Loucy (cell line): ENCODE data around the gene NRG2.

ENCODE experiments used
- H2AFZ ChIP-seq: fragments of 200-600 bp; sonication (generic); 2 replicates; pipeline ENCODE4 v1.6.0; 2016; ENCODE audit warnings: antibody characterized with exemption, mild to moderate bottlenecking, low read length, moderate library complexity
- H3F3A ChIP-seq: fragments of 200-600 bp; 2 replicates; pipeline ENCODE4 v1.6.0; 2016; ENCODE audit warnings: antibody characterized with exemption, low read depth, mild to moderate bottlenecking
- H3K27me3 ChIP-seq: fragments of 200-600 bp; sonication (generic); 2 replicates; pipeline ENCODE4 v1.6.1; 2014; ENCODE audit warnings: low read length, mild to moderate bottlenecking; ENCODE audit not compliant: insufficient read depth, poor library complexity, severe bottlenecking
- H3K36me3 ChIP-seq: fragments of 200-600 bp; sonication (generic); 2 replicates; pipeline ENCODE4 v1.6.1; 2016; ENCODE audit warnings: low read length; ENCODE audit not compliant: insufficient read depth
- H3K4me1 ChIP-seq: fragments of 200-600 bp; sonication (generic); 2 replicates; pipeline ENCODE4 v1.5.1; 2014; ENCODE audit warnings: low read length, mild to moderate bottlenecking; ENCODE audit not compliant: insufficient read depth, poor library complexity, severe bottlenecking
- H3K4me2 ChIP-seq: fragments of 200-600 bp; sonication (generic); 2 replicates; pipeline ENCODE4 v1.6.0; 2014; ENCODE audit warnings: antibody characterized with exemption, low read length, low read depth, mild to moderate bottlenecking; ENCODE audit not compliant: poor library complexity, severe bottlenecking
- H3K4me3 ChIP-seq: fragments of 200-600 bp; sonication (generic); 2 replicates; pipeline ENCODE4 v1.5.1; 2014; ENCODE audit warnings: low read length, mild to moderate bottlenecking, mixed read lengths; ENCODE audit not compliant: poor library complexity, severe bottlenecking
- H3K79me2 ChIP-seq: fragments of 200-600 bp; sonication (generic); 2 replicates; pipeline ENCODE4 v1.6.1; 2014; ENCODE audit warnings: low read length; ENCODE audit not compliant: insufficient read depth
- H3K9ac ChIP-seq: fragments of 200-600 bp; sonication (generic); 2 replicates; pipeline ENCODE4 v1.6.0; 2014; ENCODE audit warnings: mild to moderate bottlenecking, low read depth, low read length, moderate library complexity; ENCODE audit not compliant: poor library complexity, severe bottlenecking
- H3K9me2 ChIP-seq: fragments of 200-600 bp; sonication (generic); replicated peaks from 2 replicates; pipeline ENCODE4 v1.6.1; 2016; ENCODE audit warnings: low read depth, low read length, mixed read lengths
- H3K9me3 ChIP-seq: fragments of 200-600 bp; sonication (generic); 2 replicates; pipeline ENCODE4 v1.6.1; 2014; ENCODE audit warnings: mild to moderate bottlenecking, antibody characterized with exemption, low read length, low read depth; ENCODE audit not compliant: insufficient read depth
- H4K20me1 ChIP-seq: fragments of 200-600 bp; sonication (generic); 2 replicates; pipeline ENCODE4 v1.6.0; 2014; ENCODE audit warnings: antibody characterized with exemption, low read length, mild to moderate bottlenecking; ENCODE audit not compliant: insufficient read depth, poor library complexity, severe bottlenecking
- EZH2phosphoT487 ChIP-seq: fragments of 200-600 bp; IDR thresholded peaks from 2 replicates; pipeline ENCODE4 v1.6.1; 2018; ENCODE audit warnings: antibody characterized with exemption, mild to moderate bottlenecking, moderate library complexity, borderline replicate concordance
- TF ChIP-seq, protein P1 (sequence below): fragments of 200-600 bp; sonication (generic); conservative IDR thresholded peaks from 2 replicates; pipeline ENCODE4 v1.5.1; 2014; ENCODE audit warnings: mild to moderate bottlenecking, antibody characterized with exemption, low read length

The NRG2 gene

DNA sequence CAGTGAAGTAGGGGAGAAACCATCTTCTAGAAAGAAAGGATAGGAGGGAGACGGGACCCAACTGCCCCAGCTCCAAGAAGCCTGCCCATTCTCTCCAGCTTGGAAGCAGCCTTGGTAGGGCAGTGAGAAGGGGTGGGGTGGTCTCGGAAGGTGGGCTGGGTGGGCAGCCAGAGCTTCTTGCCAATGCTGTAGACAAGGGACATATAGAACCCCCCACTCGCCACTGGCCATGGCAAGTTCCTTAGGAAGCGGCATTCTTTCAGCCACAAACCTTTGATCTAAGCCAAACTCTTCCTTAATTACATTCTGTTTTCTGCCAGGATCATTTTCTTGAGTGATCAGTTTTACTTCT lies 157.3 kb downstream of the NRG2 start:
- no peak for TF ChIP-seq EZH2phosphoT487
- TF ChIP-seq, protein P1, sequence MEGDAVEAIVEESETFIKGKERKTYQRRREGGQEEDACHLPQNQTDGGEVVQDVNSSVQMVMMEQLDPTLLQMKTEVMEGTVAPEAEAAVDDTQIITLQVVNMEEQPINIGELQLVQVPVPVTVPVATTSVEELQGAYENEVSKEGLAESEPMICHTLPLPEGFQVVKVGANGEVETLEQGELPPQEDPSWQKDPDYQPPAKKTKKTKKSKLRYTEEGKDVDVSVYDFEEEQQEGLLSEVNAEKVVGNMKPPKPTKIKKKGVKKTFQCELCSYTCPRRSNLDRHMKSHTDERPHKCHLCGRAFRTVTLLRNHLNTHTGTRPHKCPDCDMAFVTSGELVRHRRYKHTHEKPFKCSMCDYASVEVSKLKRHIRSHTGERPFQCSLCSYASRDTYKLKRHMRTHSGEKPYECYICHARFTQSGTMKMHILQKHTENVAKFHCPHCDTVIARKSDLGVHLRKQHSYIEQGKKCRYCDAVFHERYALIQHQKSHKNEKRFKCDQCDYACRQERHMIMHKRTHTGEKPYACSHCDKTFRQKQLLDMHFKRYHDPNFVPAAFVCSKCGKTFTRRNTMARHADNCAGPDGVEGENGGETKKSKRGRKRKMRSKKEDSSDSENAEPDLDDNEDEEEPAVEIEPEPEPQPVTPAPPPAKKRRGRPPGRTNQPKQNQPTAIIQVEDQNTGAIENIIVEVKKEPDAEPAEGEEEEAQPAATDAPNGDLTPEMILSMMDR = no peak
- H3K4me3 ChIP-seq = no peak overlapping the region
- no peak overlapping the region for H2AFZ ChIP-seq
- H3K9me2 ChIP-seq = no peaks in the 10 kb centered on the region
- no peaks in the 10 kb centered on the region for H3K36me3 ChIP-seq
- no peaks in the 10 kb centered on the region for H3F3A ChIP-seq
- H3K4me2 ChIP-seq = no peak overlapping the region
- H3K9ac ChIP-seq = no peak overlapping the region
- H3K4me1 ChIP-seq = no peaks in the 10 kb centered on the region
- H4K20me1 ChIP-seq = no peaks in the 10 kb centered on the region
- no peaks in the 10 kb centered on the region for H3K9me3 ChIP-seq
- no peaks in the 10 kb centered on the region for H3K79me2 ChIP-seq
- no peaks in the 10 kb centered on the region for H3K27me3 ChIP-seq

DNA sequence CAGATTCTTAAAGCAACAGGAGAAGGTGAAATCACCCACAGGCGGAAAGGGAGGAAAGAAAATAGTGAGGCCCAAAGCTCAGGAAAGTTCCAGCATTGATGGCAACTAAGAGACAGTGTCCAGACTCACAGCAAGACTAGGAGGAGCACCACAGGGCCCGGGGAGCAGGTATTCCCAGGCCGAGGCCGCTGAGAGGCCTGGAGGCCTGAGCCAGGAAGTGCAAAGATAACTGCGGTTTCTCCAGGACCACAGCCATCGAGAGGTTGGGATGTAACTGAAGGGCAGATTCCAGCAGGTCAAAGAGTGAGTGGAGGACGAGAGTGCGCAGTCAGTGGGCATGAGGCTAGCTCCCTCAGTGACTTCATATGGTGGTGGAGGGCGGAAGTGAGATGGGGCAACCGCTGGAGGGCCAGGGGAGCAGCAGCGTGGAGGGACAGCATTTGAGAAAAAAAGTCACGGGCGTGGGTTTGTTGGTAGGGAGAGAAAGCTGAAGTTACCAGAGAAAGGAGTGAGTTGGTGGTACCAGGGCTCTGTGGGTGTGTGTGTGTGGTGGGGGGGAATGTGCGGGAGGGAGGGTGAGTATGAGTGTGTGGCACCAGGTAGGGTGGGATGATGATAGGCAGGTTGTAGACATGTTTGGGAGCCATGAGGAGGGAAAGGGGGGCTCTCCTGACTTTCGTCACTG lies 157.8 kb downstream of the NRG2 start:
- Histone ChIP-seq H3K9ac (no peak overlapping the region), H4K20me1 (no peaks in the 10 kb centered on the region), H2AFZ (no peak overlapping the region), H3K4me3 (no peak overlapping the region), H3K4me1 (no peaks in the 10 kb centered on the region), H3K27me3 (no peaks in the 10 kb centered on the region), H3K9me2 (no peaks in the 10 kb centered on the region), H3K4me2 (no peak overlapping the region), H3K9me3 (no peaks in the 10 kb centered on the region), H3K36me3 (no peaks in the 10 kb centered on the region), H3K79me2 (no peaks in the 10 kb centered on the region), H3F3A (no peaks in the 10 kb centered on the region)
- no peak for TF ChIP-seq EZH2phosphoT487
- TF ChIP-seq, protein P1 = no peak

DNA sequence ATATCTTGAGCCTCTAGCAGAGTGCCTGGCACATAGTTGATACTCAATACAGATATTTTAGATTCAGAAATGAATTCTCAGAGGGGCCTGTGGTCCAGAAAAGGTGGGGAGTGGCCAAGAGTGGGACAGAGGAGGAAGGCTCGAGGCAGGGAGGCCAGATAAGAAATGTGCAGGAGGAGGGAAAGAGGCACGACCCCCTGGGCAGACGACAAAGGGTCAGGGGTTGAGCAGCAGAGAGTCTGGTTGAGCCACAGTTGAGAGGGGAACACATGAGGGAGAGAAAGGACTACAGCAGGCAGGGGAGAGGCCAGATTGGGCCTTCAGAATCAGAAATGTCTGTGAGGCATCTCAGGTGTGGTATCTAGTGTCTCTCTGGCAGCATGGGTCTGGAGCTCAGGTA lies 158.4 kb downstream of the NRG2 start:
- no peaks in the 10 kb centered on the region for H3K27me3 ChIP-seq
- no peaks in the 10 kb centered on the region for H3K36me3 ChIP-seq
- no peak overlapping the region for H3K4me3 ChIP-seq
- H3K79me2 ChIP-seq = no peaks in the 10 kb centered on the region
- no peaks in the 10 kb centered on the region for H3K9me2 ChIP-seq
- no peak overlapping the region for H3K4me2 ChIP-seq
- H3K9me3 ChIP-seq = no peaks in the 10 kb centered on the region
- TF ChIP-seq, protein P1 = no peak
- no peak overlapping the region for H2AFZ ChIP-seq
- no peak overlapping the region for H3K9ac ChIP-seq
- H3F3A ChIP-seq = no peaks in the 10 kb centered on the region
- no peaks in the 10 kb centered on the region for H3K4me1 ChIP-seq
- no peaks in the 10 kb centered on the region for H4K20me1 ChIP-seq
